HepG2 (cell line): ENCODE measurements around the gene ANKRD44. TPM values are rescaled to one million over a fixed set of nuclear protein-coding genes. Genes with fewer than 3 reads are reported as not detected.

Source experiments
- ATAC-seq: fragments of 200-7000 bp; cut with Tn5 transposase; 3 replicates; pipeline ENCODE4 v1.9.1; 2020; ENCODE audit warnings: mild to moderate bottlenecking, moderate library complexity
- BruUV-seq: library from RNA; stranded (reverse); fragments of 400-500 nt; replicated peaks from 2 replicates; lab custom pipeline; 2021; lab: Mats Ljungman, UMichigan
- CTCF ChIA-PET: fragments of 300-600 bp; formaldehyde crosslinking; extraction: SDS; loops from one replicate; lab custom pipeline; 2021; ENCODE audit warnings: low total read pairs, inconsistent platforms, low intra/inter-chr PET ratio; lab: Yijun Ruan, JAX
- POLR2A ChIA-PET: fragments of 350-600 bp; sonication (Branson Sonifier 250); formaldehyde crosslinking; loops from one replicate; lab custom pipeline; 2020; ENCODE audit warnings: antibody characterized with exemption, inconsistent platforms; lab: Yijun Ruan, JAX
- DNase-seq: peaks from one replicate; pipeline ENCODE4 v3.0.0-alpha.2; 2015; ENCODE audit warnings: low spot score
- FAIRE-seq: peaks from 3 replicates; lab custom pipeline; 2011; peaks lifted over from hg19 to GRCh38; lab: Jason Lieb, UNC
- H2AFZ ChIP-seq: one replicate; pipeline ENCODE4 v1.6.1; 2011; ENCODE audit warnings: low read length, inconsistent platforms
- H3K27ac ChIP-seq: fragments of 300-600 bp; 3 replicates; pipeline ENCODE4 v1.8.0; 2011; ENCODE audit warnings: mixed run types, mild to moderate bottlenecking, mixed read lengths, low read length, inconsistent platforms; ENCODE audit not compliant: insufficient read depth; ENCODE audit errors: extremely low read length
- H3K27me3 ChIP-seq, 2 experiments: fragments of 200-600 bp in 1 of 2; 2 replicates in 1 of 2; 3 replicates in 1 of 2; pipeline versions ENCODE4 v1.6.0 to v1.8.0; 2011; ENCODE audit warnings: low read length in 2 of 2, mild to moderate bottlenecking in 2 of 2, moderate library complexity in 2 of 2, inconsistent platforms in 1 of 2; ENCODE audit not compliant: insufficient read depth in 2 of 2, control insufficient read depth in 1 of 2
- H3K36me3 ChIP-seq, 2 experiments: fragments of 200-600 bp in 1 of 2; replicated peaks in 1 of 2; 2 replicates in 1 of 2; 3 replicates in 1 of 2; pipeline versions ENCODE4 v1.5.1 to v1.8.0; 2011; ENCODE audit warnings: low read length in 2 of 2, inconsistent platforms in 1 of 2; ENCODE audit not compliant: insufficient read depth in 2 of 2, control insufficient read depth in 1 of 2
- H3K4me1 ChIP-seq: 2 replicates; pipeline ENCODE4 v1.5.1; 2012; ENCODE audit warnings: low read length, inconsistent platforms; ENCODE audit not compliant: insufficient read depth
- H3K4me2 ChIP-seq: 2 replicates; pipeline ENCODE4 v1.6.0; 2011; ENCODE audit warnings: low read depth, low read length, inconsistent platforms
- H3K4me3 ChIP-seq, 3 experiments: fragments of 200-600 bp in 1 of 3; sonication (generic), shearing (Covaris generic) in 1 of 3; replicated peaks in 1 of 3; 2 replicates each; pipeline ENCODE4 v1.5.1; 2011 to 2016; ENCODE audit warnings: low read length in 3 of 3, inconsistent platforms in 2 of 3, low read depth in 2 of 3, mild to moderate bottlenecking in 2 of 3, control low read depth in 1 of 3, mixed read lengths in 1 of 3; ENCODE audit not compliant: insufficient read depth in 1 of 3
- H3K79me2 ChIP-seq: one replicate; pipeline ENCODE4 v1.6.1; 2011; ENCODE audit warnings: low read length, inconsistent platforms; ENCODE audit not compliant: insufficient read depth
- H3K9ac ChIP-seq: 2 replicates; pipeline ENCODE4 v1.6.0; 2011; ENCODE audit warnings: mild to moderate bottlenecking, low read depth, low read length, inconsistent platforms; ENCODE audit not compliant: insufficient read depth
- H3K9me3 ChIP-seq: 2 replicates; pipeline ENCODE4 v1.5.1; 2012; ENCODE audit warnings: mild to moderate bottlenecking, low read length
- H4K20me1 ChIP-seq: 2 replicates; pipeline ENCODE4 v1.6.0; 2011; ENCODE audit warnings: inconsistent platforms, mild to moderate bottlenecking, low read length, moderate library complexity; ENCODE audit not compliant: insufficient read depth
- AKAP8 ChIP-seq: sonication (generic); formaldehyde crosslinking; IDR thresholded peaks from 2 replicates; pipeline ENCODE4 v1.5.1; 2020; ENCODE audit warnings: mild to moderate bottlenecking, missing genetic modification reagents
- CHCHD3 ChIP-seq: sonication (generic); formaldehyde crosslinking; IDR thresholded peaks from 2 replicates; pipeline ENCODE4 v1.8.0; 2022; ENCODE audit warnings: mild to moderate bottlenecking, missing genetic modification reagents, moderate library complexity
- FIP1L1 ChIP-seq: fragments of 200-400 bp; formaldehyde crosslinking; IDR thresholded peaks from 2 replicates; pipeline ENCODE4 v1.6.1; 2018; ENCODE audit warnings: low read depth, mild to moderate bottlenecking, low read length, moderate library complexity, borderline replicate concordance; ENCODE audit not compliant: insufficient read depth
- FOSL2 ChIP-seq: sonication (generic); formaldehyde crosslinking; IDR thresholded peaks from 2 replicates; pipeline ENCODE4 v1.4.0; 2020; ENCODE audit warnings: missing genetic modification reagents
- KLF13 ChIP-seq: sonication (generic); formaldehyde crosslinking; IDR thresholded peaks from 2 replicates; pipeline ENCODE4 v1.4.0; 2020; ENCODE audit warnings: mild to moderate bottlenecking, missing genetic modification reagents
- SOX5 ChIP-seq: IDR thresholded peaks from 2 replicates; pipeline ENCODE4 v1.6.1; 2016; ENCODE audit warnings: borderline replicate concordance
- SP140L ChIP-seq: sonication (generic); formaldehyde crosslinking; IDR thresholded peaks from 2 replicates; pipeline ENCODE4 v1.4.0; 2020; ENCODE audit warnings: missing genetic modification reagents, borderline replicate concordance
- TCF7 ChIP-seq: sonication (generic); IDR thresholded peaks from 2 replicates; pipeline ENCODE4 v1.6.1; 2016; ENCODE audit warnings: antibody characterized with exemption, low read depth
- ZFP36L2 ChIP-seq: sonication (generic); formaldehyde crosslinking; IDR thresholded peaks from 2 replicates; pipeline ENCODE4 v1.4.0; 2020; ENCODE audit warnings: missing genetic modification reagents
- ZKSCAN8 ChIP-seq: IDR thresholded peaks from 2 replicates; pipeline ENCODE4 v1.6.1; 2016; ENCODE audit warnings: borderline replicate concordance, missing genetic modification reagents, missing compliant biosample characterization
- ZNF501 ChIP-seq: sonication (generic); formaldehyde crosslinking; IDR thresholded peaks from 2 replicates; pipeline ENCODE4 v1.5.1; 2020; ENCODE audit warnings: mild to moderate bottlenecking, moderate library complexity, missing genetic modification reagents
- ZNF746 ChIP-seq: sonication (generic); formaldehyde crosslinking; IDR thresholded peaks from 2 replicates; pipeline ENCODE4 v1.8.0; 2022; ENCODE audit warnings: mild to moderate bottlenecking, missing genetic modification reagents
- ZNF761 ChIP-seq: sonication (generic); formaldehyde crosslinking; conservative IDR thresholded peaks from 2 replicates; pipeline ENCODE4 v1.4.0; 2020; ENCODE audit warnings: mild to moderate bottlenecking, missing genetic modification reagents
- ZNF775 ChIP-seq: sonication (generic); formaldehyde crosslinking; IDR thresholded peaks from 2 replicates; pipeline ENCODE4 v1.4.0; 2020; ENCODE audit warnings: missing genetic modification reagents, mild to moderate bottlenecking, moderate library complexity, borderline replicate concordance
- WGBS: methylation state at CpG from one replicate; pipeline ENCODE4 v1.1.6; 2017; ENCODE audit warnings: low lambda C conversion rate; 5-methylcytosine and 5-hydroxymethylcytosine counted together
- in situ Hi-C: cut with HindIII; loops from 2 replicates; pipeline ENCODE4 v1.10.0; 2017; ENCODE audit warnings: low pct_unique_long_range_greater_than_20kb; ENCODE audit not compliant: extremely low pct_ligation_motif_present
- intact Hi-C: fragments of 100-400 bp; cut with micrococcal nuclease; formaldehyde crosslinking; loops from one replicate; pipeline ENCODE4 v1.10.0; 2022; ENCODE audit not compliant: unreplicated experiment
- polyA plus RNA-seq, 8 experiments: library from polyadenylated mRNA; depleted of rRNA in 3 of 8; stranded (reverse) in 7 of 8; unstranded in 1 of 8; fragments of >200 nt; fragmentation: Illumina TruSeq in 4 of 8; extraction: Trizol in 4 of 8; gene quantifications; 2 replicates each; pipeline versions ENCODE4 v1.2.1 to v1.2.3, GENCODE V29; 2011 to 2016; ENCODE audit warnings: low read depth in 4 of 8, missing spikeins in 1 of 8, mixed read lengths in 1 of 8; ENCODE audit not compliant: insufficient read depth in 1 of 8
- total RNA-seq, 5 experiments: library from RNA; depleted of rRNA; stranded (reverse); fragments of >200 nt; fragmentation: Illumina TruSeq; extraction: Trizol; gene quantifications; 2 replicates each; pipeline ENCODE4 v1.2.3, GENCODE V29; 2016; ENCODE audit warnings: low read depth in 1 of 5
- TF ChIP-seq, protein P1 (sequence below): sonication (generic); formaldehyde crosslinking; IDR thresholded peaks from 2 replicates; pipeline ENCODE4 v1.8.1; 2023; ENCODE audit warnings: mild to moderate bottlenecking, moderate library complexity, missing genetic modification reagents
- TF ChIP-seq, protein P2 (sequence below): sonication (generic); formaldehyde crosslinking; IDR thresholded peaks from 2 replicates; pipeline ENCODE4 v1.4.0; 2020; ENCODE audit warnings: missing genetic modification reagents, mild to moderate bottlenecking, borderline replicate concordance
- TF ChIP-seq, protein P3 (sequence below): IDR thresholded peaks from 2 replicates; pipeline ENCODE4 v1.6.1; 2018; ENCODE audit warnings: missing genetic modification reagents, mild to moderate bottlenecking, missing compliant biosample characterization

ANKRD44 gene
- total and polyA plus RNA-seq, 2 of the 13 experiments (the other 11 are each of a cell fraction or from before 2014, with no cell fraction given): 0.04 to 0.11 TPM

DNA sequence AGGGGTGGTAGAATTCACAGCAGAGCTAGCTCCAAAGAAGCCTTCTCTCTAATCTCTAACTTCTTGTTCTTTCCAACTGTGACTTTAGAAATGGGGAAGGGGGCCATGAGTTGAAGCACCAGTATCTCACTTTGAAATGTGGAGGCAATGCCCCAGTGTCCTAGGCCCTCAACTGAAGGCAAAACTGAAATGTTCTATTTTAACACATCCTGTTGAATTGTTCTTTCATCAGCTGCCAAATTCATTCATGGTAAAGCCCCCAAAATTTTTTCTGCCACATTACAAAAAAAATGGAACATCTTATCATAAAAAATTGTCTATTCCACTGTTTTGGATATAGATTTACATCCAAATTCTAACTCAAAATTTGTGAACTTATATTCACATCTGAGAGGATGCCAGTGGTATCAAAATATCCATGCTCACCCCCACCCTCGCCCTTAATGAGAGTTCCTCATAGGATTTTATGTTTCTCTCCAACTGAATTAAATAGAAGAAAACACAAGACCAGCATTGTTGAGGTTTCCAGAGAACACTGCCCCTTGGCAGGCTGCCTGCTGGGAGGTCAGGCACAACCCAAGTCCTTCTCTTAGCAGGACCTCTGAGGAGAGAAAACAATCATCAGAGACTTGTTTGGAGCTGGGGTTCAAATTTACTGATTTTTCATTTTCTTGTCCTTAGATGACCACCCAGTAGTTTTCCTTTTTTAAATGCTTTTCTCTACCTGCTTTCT, 236.7 kb downstream of the ANKRD44 start:
- no peaks in the 10 kb centered on the region for H3K27me3 ChIP-seq
- ATAC-seq: no peak
- no peak for FAIRE-seq
- no peak overlapping the region for H3K9ac ChIP-seq
- 4% methylated on average over 1 of the region's 1 CpG for WGBS
- intact Hi-C loops: no loop called here
- in situ Hi-C loops: no loop called here
- H3K36me3 ChIP-seq: no peaks in the 10 kb centered on the region
- POLR2A ChIA-PET: no interaction called here
- TF ChIP-seq SP140L (CRISPR knock-in tag) (no peak), FIP1L1 (no peak), FOSL2 (CRISPR knock-in tag) (no peak), TCF7 (no peak), ZNF746 (CRISPR knock-in tag) (no peak), ZFP36L2 (CRISPR knock-in tag) (no peak), KLF13 (CRISPR knock-in tag) (no peak), ZNF501 (CRISPR knock-in tag) (no peak), SOX5 (no peak), ZKSCAN8 (no peak), AKAP8 (CRISPR knock-in tag) (no peak), ZNF775 (CRISPR knock-in tag) (no peak), CHCHD3 (no peak), ZNF761 (no peak)
- TF ChIP-seq, protein P1, sequence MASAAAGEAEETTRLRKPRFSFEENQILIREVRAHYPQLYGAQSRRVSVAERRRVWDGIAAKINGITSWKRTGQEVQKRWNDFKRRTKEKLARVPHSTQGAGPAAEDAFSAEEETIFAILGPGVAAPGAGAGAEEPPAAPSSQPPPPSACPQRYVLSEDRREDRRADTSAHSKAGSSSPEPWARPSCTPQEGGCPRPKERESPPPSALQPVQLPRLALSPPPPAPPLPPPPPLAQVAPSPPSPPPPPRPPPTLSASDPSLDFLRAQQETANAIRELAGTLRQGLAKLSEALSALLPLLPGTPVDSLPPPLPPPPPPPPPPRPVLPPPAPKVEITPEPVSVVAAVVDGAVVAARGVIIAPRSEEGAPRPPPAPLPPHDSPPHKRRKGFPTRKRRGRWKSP (CRISPR knock-in tag): no peak
- TF ChIP-seq, protein P2, sequence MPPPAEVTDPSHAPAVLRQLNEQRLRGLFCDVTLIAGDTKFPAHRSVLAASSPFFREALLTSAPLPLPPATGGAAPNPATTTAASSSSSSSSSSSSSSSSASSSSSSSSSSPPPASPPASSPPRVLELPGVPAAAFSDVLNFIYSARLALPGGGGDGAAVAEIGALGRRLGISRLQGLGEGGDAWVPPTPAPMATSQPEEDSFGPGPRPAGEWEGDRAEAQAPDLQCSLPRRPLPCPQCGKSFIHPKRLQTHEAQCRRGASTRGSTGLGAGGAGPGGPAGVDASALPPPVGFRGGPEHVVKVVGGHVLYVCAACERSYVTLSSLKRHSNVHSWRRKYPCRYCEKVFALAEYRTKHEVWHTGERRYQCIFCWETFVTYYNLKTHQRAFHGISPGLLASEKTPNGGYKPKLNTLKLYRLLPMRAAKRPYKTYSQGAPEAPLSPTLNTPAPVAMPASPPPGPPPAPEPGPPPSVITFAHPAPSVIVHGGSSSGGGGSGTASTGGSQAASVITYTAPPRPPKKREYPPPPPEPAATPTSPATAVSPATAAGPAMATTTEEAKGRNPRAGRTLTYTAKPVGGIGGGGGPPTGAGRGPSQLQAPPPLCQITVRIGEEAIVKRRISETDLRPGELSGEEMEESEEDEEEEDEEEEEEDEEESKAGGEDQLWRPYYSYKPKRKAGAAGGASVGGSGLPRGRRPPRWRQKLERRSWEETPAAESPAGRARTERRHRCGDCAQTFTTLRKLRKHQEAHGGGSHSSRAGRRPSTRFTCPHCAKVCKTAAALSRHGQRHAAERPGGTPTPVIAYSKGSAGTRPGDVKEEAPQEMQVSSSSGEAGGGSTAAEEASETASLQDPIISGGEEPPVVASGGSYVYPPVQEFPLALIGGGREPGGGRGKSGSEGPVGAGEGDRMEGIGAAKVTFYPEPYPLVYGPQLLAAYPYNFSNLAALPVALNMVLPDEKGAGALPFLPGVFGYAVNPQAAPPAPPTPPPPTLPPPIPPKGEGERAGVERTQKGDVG (CRISPR knock-in tag): no peak
- TF ChIP-seq, protein P3, sequence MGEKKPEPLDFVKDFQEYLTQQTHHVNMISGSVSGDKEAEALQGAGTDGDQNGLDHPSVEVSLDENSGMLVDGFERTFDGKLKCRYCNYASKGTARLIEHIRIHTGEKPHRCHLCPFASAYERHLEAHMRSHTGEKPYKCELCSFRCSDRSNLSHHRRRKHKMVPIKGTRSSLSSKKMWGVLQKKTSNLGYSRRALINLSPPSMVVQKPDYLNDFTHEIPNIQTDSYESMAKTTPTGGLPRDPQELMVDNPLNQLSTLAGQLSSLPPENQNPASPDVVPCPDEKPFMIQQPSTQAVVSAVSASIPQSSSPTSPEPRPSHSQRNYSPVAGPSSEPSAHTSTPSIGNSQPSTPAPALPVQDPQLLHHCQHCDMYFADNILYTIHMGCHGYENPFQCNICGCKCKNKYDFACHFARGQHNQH (CRISPR knock-in tag): no peak
- CTCF ChIA-PET: no interaction called here
- no peak overlapping the region for H3K27ac ChIP-seq
- no peaks in the 10 kb centered on the region for H4K20me1 ChIP-seq
- H3K4me3 ChIP-seq: no peak overlapping the region
- H3K4me2 ChIP-seq: no peak overlapping the region
- H3K4me1 ChIP-seq: no peaks in the 10 kb centered on the region
- no peaks in the 10 kb centered on the region for H3K9me3 ChIP-seq
- no peaks in the 10 kb centered on the region for H3K79me2 ChIP-seq
- BruUV-seq: no TSS peak
- no peak overlapping the region for H2AFZ ChIP-seq
- no peak for DNase-seq
